ENCODE measurements around the gene TTYH1. TPM values are rescaled to one million over a fixed set of nuclear protein-coding genes. Genes with fewer than 3 reads are reported as not detected.

The TTYH1 gene
- total RNA-seq, 4 donors from 2014 or later: 0.41 TPM; not detected in 3

- in situ Hi-C loops (cut with MboI; ENCODE audit: low sequenced_read_pairs in 4 of 4) (no loop called here), intact Hi-C loops (cut with DNase I; ENCODE audit: low total_unique reads) (loop anchor here (5.0 kb wide), 1 partner anchor 226 kb away; no protein-coding TSS in a partner anchor)
- no peak for ATAC-seq
These were observed 21.9 kb upstream of the TTYH1 start for GRCh38 chr19:54393381-54393780.

DNA sequence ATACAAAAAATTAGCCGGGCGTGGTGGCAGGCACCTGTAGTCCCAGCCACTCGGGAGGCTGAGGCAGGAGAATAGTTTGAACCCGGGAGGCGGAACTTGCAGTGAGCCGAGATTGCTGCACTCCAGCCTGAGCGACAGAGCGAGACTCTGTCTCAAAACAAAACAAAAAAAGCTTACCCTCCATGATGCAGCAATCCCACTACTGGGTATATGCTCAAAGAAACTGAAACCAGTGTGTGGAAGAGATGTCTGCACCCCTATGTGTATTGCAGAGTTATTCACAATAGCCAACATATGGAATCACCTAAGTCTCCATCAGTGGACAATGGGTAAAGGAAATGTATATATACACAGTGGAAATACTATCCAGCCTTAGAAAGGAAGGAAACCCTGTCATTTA, 19.6 kb upstream of the TTYH1 start:
- H3K27me3 ChIP-seq: peaks cover 0 to 7% (median 2%) of the 10 kb centered on the region in 3 donors
- TF ChIP-seq, protein P1, sequence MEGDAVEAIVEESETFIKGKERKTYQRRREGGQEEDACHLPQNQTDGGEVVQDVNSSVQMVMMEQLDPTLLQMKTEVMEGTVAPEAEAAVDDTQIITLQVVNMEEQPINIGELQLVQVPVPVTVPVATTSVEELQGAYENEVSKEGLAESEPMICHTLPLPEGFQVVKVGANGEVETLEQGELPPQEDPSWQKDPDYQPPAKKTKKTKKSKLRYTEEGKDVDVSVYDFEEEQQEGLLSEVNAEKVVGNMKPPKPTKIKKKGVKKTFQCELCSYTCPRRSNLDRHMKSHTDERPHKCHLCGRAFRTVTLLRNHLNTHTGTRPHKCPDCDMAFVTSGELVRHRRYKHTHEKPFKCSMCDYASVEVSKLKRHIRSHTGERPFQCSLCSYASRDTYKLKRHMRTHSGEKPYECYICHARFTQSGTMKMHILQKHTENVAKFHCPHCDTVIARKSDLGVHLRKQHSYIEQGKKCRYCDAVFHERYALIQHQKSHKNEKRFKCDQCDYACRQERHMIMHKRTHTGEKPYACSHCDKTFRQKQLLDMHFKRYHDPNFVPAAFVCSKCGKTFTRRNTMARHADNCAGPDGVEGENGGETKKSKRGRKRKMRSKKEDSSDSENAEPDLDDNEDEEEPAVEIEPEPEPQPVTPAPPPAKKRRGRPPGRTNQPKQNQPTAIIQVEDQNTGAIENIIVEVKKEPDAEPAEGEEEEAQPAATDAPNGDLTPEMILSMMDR (IDR thresholded peaks at IDR 0.05 in 4 of 5, conservative IDR thresholded peaks at IDR 0.05 in 1 of 5): no peak
- TF ChIP-seq POLR2A (IDR thresholded peaks at IDR 0.05): no peak
- H3K4me1 ChIP-seq: no peaks in the 10 kb centered on the region
- H3K9me3 ChIP-seq: no peaks in the 10 kb centered on the region
- intact Hi-C loops (cut with DNase I; ENCODE audit: low total_unique reads): no loop called here
- ATAC-seq: no peak
- no peak overlapping the region for H3K4me3 ChIP-seq
- no peaks in the 10 kb centered on the region for H3K36me3 ChIP-seq
- DNase-seq: no peak
- no peak overlapping the region for H3K27ac ChIP-seq
- in situ Hi-C loops (cut with MboI; ENCODE audit: low sequenced_read_pairs in 4 of 4): no loop called here

More at GRCh38 chr19:54393381-54393780, 21.9 kb upstream of the TTYH1 start:
- TF ChIP-seq, protein P1 (IDR thresholded peaks at IDR 0.05 in 4 of 5, conservative IDR thresholded peaks at IDR 0.05 in 1 of 5): no peak
- TF ChIP-seq POLR2A (IDR thresholded peaks at IDR 0.05): no peak
- Histone ChIP-seq H3K27ac (no peak overlapping the region), H3K4me3 (no peak overlapping the region), H3K4me1 (no peaks in the 10 kb centered on the region), H3K36me3 (no peaks in the 10 kb centered on the region), H3K9me3 (no peaks in the 10 kb centered on the region), H3K27me3 (peaks cover 0 to 9% (median 2%) of the 10 kb centered on the region in 3 donors)
- DNase-seq: no peak

DNA sequence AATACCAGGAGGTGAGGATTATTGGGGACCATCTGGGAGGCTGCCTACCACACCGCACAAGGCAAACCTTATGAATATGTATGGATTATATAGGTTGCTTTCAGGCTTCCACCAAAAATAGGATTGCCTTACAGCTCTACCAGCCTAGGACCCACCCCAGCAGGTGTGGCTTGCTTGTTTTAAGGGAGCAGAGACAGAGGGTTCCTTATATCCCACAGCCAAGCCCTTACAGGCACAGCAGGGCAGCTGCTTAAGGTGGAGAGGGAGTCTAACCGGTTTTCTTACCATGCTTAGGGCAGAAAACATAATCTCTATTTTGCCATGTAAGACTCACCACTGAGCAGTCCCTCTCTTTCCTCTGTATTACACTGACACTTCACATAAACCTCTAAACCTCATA, 16.1 kb upstream of the TTYH1 start:
- no peak for TF ChIP-seq POLR2A (IDR thresholded peaks at IDR 0.05)
- no peak for ATAC-seq
- in situ Hi-C loops (cut with MboI; ENCODE audit: low sequenced_read_pairs in 4 of 4): no loop called here

GRCh38 chr19:54400913-54401312, 14.4 kb upstream of the TTYH1 start:
- ATAC-seq: no peak
- in situ Hi-C loops (cut with MboI; ENCODE audit: low sequenced_read_pairs in 4 of 4): no loop called here

More for the DNA sequence above, 16.1 kb upstream of the TTYH1 start:
- H3K4me1 ChIP-seq: no peaks in the 10 kb centered on the region
- no peaks in the 10 kb centered on the region for H3K36me3 ChIP-seq
- no peak for DNase-seq
- intact Hi-C loops (cut with DNase I; ENCODE audit: low total_unique reads): no loop called here
- H3K4me3 ChIP-seq: no peak overlapping the region
- H3K27ac ChIP-seq: no peak overlapping the region
- no peaks in the 10 kb centered on the region for H3K9me3 ChIP-seq
- H3K27me3 ChIP-seq: peaks cover 0 to 2% (median 2%) of the 10 kb centered on the region in 3 donors

GRCh38 chr19:54403054-54403453, 12.2 kb upstream of the TTYH1 start:
- H3K9me3 ChIP-seq: no peaks in the 10 kb centered on the region
- H3K4me3 ChIP-seq: no peak overlapping the region
- H3K4me1 ChIP-seq: no peaks in the 10 kb centered on the region
- no peak overlapping the region for H3K27ac ChIP-seq
- intact Hi-C loops (cut with DNase I; ENCODE audit: low total_unique reads): no loop called here
- ATAC-seq (no peak), DNase-seq (no peak)
- in situ Hi-C loops (cut with MboI; ENCODE audit: low sequenced_read_pairs in 4 of 4): no loop called here
- H3K36me3 ChIP-seq: no peaks in the 10 kb centered on the region
- no peak for TF ChIP-seq POLR2A (IDR thresholded peaks at IDR 0.05)
- TF ChIP-seq, protein P1 (IDR thresholded peaks at IDR 0.05 in 4 of 5, conservative IDR thresholded peaks at IDR 0.05 in 1 of 5): no peak
- no peaks in the 10 kb centered on the region for H3K27me3 ChIP-seq

More at GRCh38 chr19:54400913-54401312, 14.4 kb upstream of the TTYH1 start:
- intact Hi-C loops (cut with DNase I; ENCODE audit: low total_unique reads): no loop called here
- no peaks in the 10 kb centered on the region for H3K9me3 ChIP-seq
- no peak for DNase-seq
- H3K27ac ChIP-seq: no peak overlapping the region
- no peak overlapping the region for H3K4me3 ChIP-seq
- TF ChIP-seq POLR2A (IDR thresholded peaks at IDR 0.05): no peak
- TF ChIP-seq, protein P1 (IDR thresholded peaks at IDR 0.05 in 4 of 5, conservative IDR thresholded peaks at IDR 0.05 in 1 of 5): no peak
- H3K36me3 ChIP-seq: no peaks in the 10 kb centered on the region
- H3K27me3 ChIP-seq: peaks cover 0 to under 1% (median 0%) of the 10 kb centered on the region in 3 donors
- H3K4me1 ChIP-seq: no peaks in the 10 kb centered on the region
